SK-N-SH (cell line): Measurements from ENCODE around the gene FAM124A. TPM values are rescaled to one million over a fixed set of nuclear protein-coding genes. Genes with fewer than 3 reads are reported as not detected.

Source experiments
- CTCF ChIA-PET: fragments of 300-600, 350-600 bp; formaldehyde crosslinking; extraction: SDS; loops from one replicate; lab custom pipeline; 2021; lab: Yijun Ruan, JAX
- POLR2A ChIA-PET: fragments of 350-600 bp; sonication (Branson Sonifier 250); formaldehyde crosslinking; extraction: SDS; loops from one replicate; lab custom pipeline; 2020; ENCODE audit warnings: antibody characterized with exemption, inconsistent platforms; lab: Yijun Ruan, JAX
- DNase-seq: peaks from one replicate; pipeline ENCODE4 v3.0.0; 2012
- H2AFZ ChIP-seq: fragments of 200-600 bp; sonication (generic); 2 replicates; pipeline ENCODE4 v1.8.1; 2016; ENCODE audit warnings: antibody characterized with exemption, mild to moderate bottlenecking, low read depth
- H3F3A ChIP-seq: fragments of 200-600 bp; sonication (generic); replicated peaks from 2 replicates; pipeline ENCODE3; 2016; ENCODE audit warnings: antibody characterized with exemption, mild to moderate bottlenecking; ENCODE audit not compliant: insufficient read depth
- H3K27ac ChIP-seq, 2 experiments: fragments of 200-500 bp in 1 of 2; fragments of 200-600 bp in 1 of 2; sonication (Bioruptor generic) in 1 of 2; sonication (generic), shearing (Covaris generic) in 1 of 2; 2 replicates each; pipeline versions ENCODE4 v1.5.1 to v1.6.1; 2014 to 2016; ENCODE audit warnings: low read depth in 2 of 2, inconsistent platforms in 1 of 2, low read length in 1 of 2, mild to moderate bottlenecking in 1 of 2, mixed read lengths in 1 of 2
- H3K27me3 ChIP-seq: fragments of 200-600 bp; sonication (generic), shearing (Covaris generic); 2 replicates; pipeline ENCODE4 v1.6.1; 2016; ENCODE audit warnings: mixed run types; ENCODE audit not compliant: insufficient read depth
- H3K36me3 ChIP-seq, 2 experiments: fragments of 200-500 bp in 1 of 2; fragments of 200-600 bp in 1 of 2; sonication (Bioruptor generic) in 1 of 2; sonication (generic) in 1 of 2; replicated peaks in 1 of 2; 2 replicates each; pipeline versions ENCODE3 to v1.5.1; 2014 to 2016; ENCODE audit warnings: low read length in 1 of 2, mild to moderate bottlenecking in 1 of 2; ENCODE audit not compliant: insufficient read depth in 2 of 2, control insufficient read depth in 1 of 2
- H3K4me1 ChIP-seq, 2 experiments: fragments of 200-500 bp in 1 of 2; fragments of 200-600 bp in 1 of 2; sonication (Bioruptor generic) in 1 of 2; sonication (generic), shearing (Covaris generic) in 1 of 2; 2 replicates each; pipeline versions ENCODE4 v1.5.1 to v1.6.1; 2014 to 2016; ENCODE audit warnings: low read depth in 1 of 2, low read length in 1 of 2, mixed run types in 1 of 2; ENCODE audit not compliant: insufficient read depth in 2 of 2, control insufficient read depth in 1 of 2
- H3K4me2 ChIP-seq: fragments of 200-600 bp; sonication (generic), shearing (Covaris generic); 2 replicates; pipeline ENCODE4 v1.6.1; 2017; ENCODE audit warnings: mixed run types
- H3K4me3 ChIP-seq, 2 experiments: fragments of 200-500 bp in 1 of 2; fragments of 200-600 bp in 1 of 2; sonication (Bioruptor generic) in 1 of 2; sonication (generic), shearing (Covaris generic) in 1 of 2; 2 replicates each; pipeline versions ENCODE4 v1.5.1 to v1.8.1; 2014 to 2016; ENCODE audit warnings: low read depth in 2 of 2, inconsistent platforms in 1 of 2, low read length in 1 of 2, mild to moderate bottlenecking in 1 of 2, mixed read lengths in 1 of 2, moderate library complexity in 1 of 2
- H3K79me2 ChIP-seq: fragments of 200-600 bp; sonication (generic); 2 replicates; pipeline ENCODE4 v1.8.1; 2017; ENCODE audit warnings: mild to moderate bottlenecking; ENCODE audit not compliant: insufficient read depth
- H3K9ac ChIP-seq: fragments of 200-600 bp; sonication (generic); 2 replicates; pipeline ENCODE4 v1.6.1; 2017; ENCODE audit warnings: mixed run types
- H3K9me2 ChIP-seq: fragments of 200-600 bp; sonication (generic); 2 replicates; pipeline ENCODE4 v1.6.1; 2017; ENCODE audit warnings: mixed run types
- H3K9me3 ChIP-seq: fragments of 200-600 bp; sonication (generic); 2 replicates; pipeline ENCODE4 v1.6.1; 2017; ENCODE audit warnings: mixed run types, mild to moderate bottlenecking, moderate library complexity
- H4K20me1 ChIP-seq: fragments of 200-600 bp; sonication (generic); 2 replicates; pipeline ENCODE4 v1.6.1; 2017; ENCODE audit warnings: mild to moderate bottlenecking, mixed run types; ENCODE audit not compliant: insufficient read depth
- ELF1 ChIP-seq: IDR thresholded peaks from 2 replicates; pipeline ENCODE4 v1.4.0; 2012
- EP300 ChIP-seq, 2 experiments: IDR thresholded peaks; 2 replicates each; pipeline versions ENCODE4 v1.4.0 to v1.6.1; 2012; ENCODE audit warnings: borderline replicate concordance in 1 of 2, low read depth in 1 of 2, low read length in 1 of 2
- FOXJ3 ChIP-seq: sonication (generic); formaldehyde crosslinking; IDR thresholded peaks from 2 replicates; pipeline ENCODE4 v1.5.1; 2020; ENCODE audit warnings: mild to moderate bottlenecking, missing genetic modification reagents
- GABPA ChIP-seq: IDR thresholded peaks from 2 replicates; pipeline ENCODE4 v1.4.0; 2012; ENCODE audit warnings: low read depth, mild to moderate bottlenecking
- IRF3 ChIP-seq: fragments of 150-350 bp; IDR thresholded peaks from 2 replicates; pipeline ENCODE4 v1.6.1; 2016; ENCODE audit warnings: mild to moderate bottlenecking, low read depth, low read length
- JUND ChIP-seq: IDR thresholded peaks from 2 replicates; pipeline ENCODE4 v1.4.0; 2012
- MAX ChIP-seq: IDR thresholded peaks from 2 replicates; pipeline ENCODE4 v1.4.0; 2012; ENCODE audit warnings: low read depth
- MXI1 ChIP-seq: IDR thresholded peaks from 2 replicates; pipeline ENCODE4 v1.6.1; 2012; ENCODE audit warnings: mild to moderate bottlenecking, low read depth, low read length, improper control_type of control experiment
- SIN3A ChIP-seq: IDR thresholded peaks from 2 replicates; pipeline ENCODE4 v1.6.1; 2012; ENCODE audit warnings: low read depth, mild to moderate bottlenecking, low read length, moderate library complexity, borderline replicate concordance
- USF1 ChIP-seq: IDR thresholded peaks from 2 replicates; pipeline ENCODE4 v1.4.0; 2012; ENCODE audit warnings: low read depth, borderline replicate concordance
- YY1 ChIP-seq: IDR thresholded peaks from 2 replicates; pipeline ENCODE4 v1.4.0; 2012; ENCODE audit warnings: low read depth, mild to moderate bottlenecking
- ZBTB33 ChIP-seq: IDR thresholded peaks from 2 replicates; pipeline ENCODE4 v1.4.0; 2012; ENCODE audit warnings: low read depth, borderline replicate concordance
- WGBS: methylation state at CpG from one replicate; pipeline ENCODE4 v1.1.6; 2017; ENCODE audit warnings: low lambda C conversion rate; 5-methylcytosine and 5-hydroxymethylcytosine counted together
- polyA plus RNA-seq, 3 experiments: library from polyadenylated mRNA; depleted of rRNA; stranded (reverse); fragments of >200 nt; gene quantifications; 2 replicates each; pipeline ENCODE4 v1.2.3, GENCODE V29; 2012

FAM124A gene
- polyA plus RNA-seq, 1 of the 3 experiments (the other 2 are of a cell fraction) = 1.5 TPM

GRCh38 chr13:51229101-51229719 is 7.0 kb downstream of the FAM124A start:
- TF ChIP-seq YY1 (no peak), MXI1 (no peak), JUND (no peak), USF1 (no peak), ELF1 (no peak), EP300 (IDR thresholded peaks at IDR 0.05; ENCODE audit: borderline replicate concordance in 1 of 2, low read depth in 1 of 2, low read length in 1 of 2) (no peak), IRF3 (no peak)
- Histone ChIP-seq H3K9ac (no peak overlapping the region), H3F3A (peaks cover 8% of the 10 kb centered on the region), H3K27me3 (no peaks in the 10 kb centered on the region), H3K4me1 (peaks cover 6 to 10% of the 10 kb centered on the region in 2 experiments; a peak in 2 of 4 replicates), H3K9me2 (no peaks in the 10 kb centered on the region), H3K36me3 (peaks cover 0 to 6% of the 10 kb centered on the region in 2 experiments), H4K20me1 (no peaks in the 10 kb centered on the region), H3K4me2 (no peak overlapping the region), H3K79me2 (no peaks in the 10 kb centered on the region), H2AFZ (no peak overlapping the region), H3K27ac (no peak overlapping the region), H3K4me3 (no peak overlapping the region), H3K9me3 (no peaks in the 10 kb centered on the region)
- WGBS = 91% methylated on average over 12 of the region's 12 CpGs
- ChIA-PET POLR2A (no interaction called here), CTCF (interaction anchor here (1.3 to 6.2 kb wide), 2 partner anchors 57 to 59 kb away, joined by 3 to 31 read pairs; no protein-coding TSS in a partner anchor)
- no peak for DNase-seq

GRCh38 chr13:51229731-51230130 is 7.5 kb downstream of the FAM124A start:
- DNase-seq = no peak
- H3K9me3 ChIP-seq = no peaks in the 10 kb centered on the region
- H3K79me2 ChIP-seq = no peaks in the 10 kb centered on the region
- ChIA-PET CTCF (interaction anchor here (1.1 to 6.2 kb wide), 4 partner anchors 18 to 81 kb away, joined by 3 to 31 read pairs (median 6); no protein-coding TSS in a partner anchor), POLR2A (no interaction called here)
- no peak overlapping the region for H3K27ac ChIP-seq
- H3K36me3 ChIP-seq = peaks cover 0 to 6% of the 10 kb centered on the region in 2 experiments
- no peak overlapping the region for H3K9ac ChIP-seq
- H4K20me1 ChIP-seq = no peaks in the 10 kb centered on the region
- H3K4me2 ChIP-seq = no peak overlapping the region
- H2AFZ ChIP-seq = no peak overlapping the region
- WGBS = 84% methylated on average over 2 of the region's 2 CpGs
- peaks cover 8% of the 10 kb centered on the region for H3F3A ChIP-seq
- no peaks in the 10 kb centered on the region for H3K27me3 ChIP-seq
- H3K9me2 ChIP-seq = no peaks in the 10 kb centered on the region
- H3K4me1 ChIP-seq = peaks cover 6 to 10% of the 10 kb centered on the region in 2 experiments; a peak in 2 of 4 replicates
- TF ChIP-seq GABPA (no peak), ZBTB33 (no peak), FOXJ3 (CRISPR knock-in tag) (no peak), MAX (no peak), ELF1 (no peak), SIN3A (no peak)
- H3K4me3 ChIP-seq = no peak overlapping the region
